A673 (cell line): ENCODE measurements around the gene GTPBP2.

Source experiments
- EZH2 ChIP-seq: fragments of 200-600 bp; sonication (generic); IDR thresholded peaks from 2 replicates; pipeline ENCODE4 v1.6.1; 2017; ENCODE audit warnings: borderline replicate concordance, low read depth, mild to moderate bottlenecking, mixed read lengths, antibody characterized with exemption, low read length; ENCODE audit not compliant: poor library complexity, severe bottlenecking
- TF ChIP-seq, protein P1 (sequence below): fragments of 300-800, 200-600 bp; sonication (generic); conservative IDR thresholded peaks from 2 replicates; pipeline ENCODE4 v1.5.1; 2017; ENCODE audit warnings: low read depth, mild to moderate bottlenecking, antibody characterized with exemption, low read length, moderate library complexity, mixed read lengths

DNA sequence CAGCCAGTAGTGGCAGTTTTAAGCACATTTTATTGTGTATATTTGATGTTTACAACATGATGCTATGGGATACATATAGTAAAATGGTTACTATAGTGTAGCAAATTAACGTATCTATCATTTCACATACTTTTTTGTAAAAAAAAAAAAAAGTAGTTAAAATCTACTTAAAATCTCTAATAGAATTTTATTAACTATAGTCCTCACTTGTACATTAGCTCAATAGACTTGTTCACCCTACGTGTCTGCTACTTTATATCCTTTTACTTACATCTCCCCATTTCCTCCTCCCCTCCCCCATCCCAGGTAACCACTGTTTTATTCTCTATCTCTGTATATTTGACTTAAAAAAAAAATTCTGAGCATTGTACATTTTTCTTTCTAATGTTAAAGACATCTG, 23.0 kb downstream of the GTPBP2 start:
- TF ChIP-seq, protein P1, sequence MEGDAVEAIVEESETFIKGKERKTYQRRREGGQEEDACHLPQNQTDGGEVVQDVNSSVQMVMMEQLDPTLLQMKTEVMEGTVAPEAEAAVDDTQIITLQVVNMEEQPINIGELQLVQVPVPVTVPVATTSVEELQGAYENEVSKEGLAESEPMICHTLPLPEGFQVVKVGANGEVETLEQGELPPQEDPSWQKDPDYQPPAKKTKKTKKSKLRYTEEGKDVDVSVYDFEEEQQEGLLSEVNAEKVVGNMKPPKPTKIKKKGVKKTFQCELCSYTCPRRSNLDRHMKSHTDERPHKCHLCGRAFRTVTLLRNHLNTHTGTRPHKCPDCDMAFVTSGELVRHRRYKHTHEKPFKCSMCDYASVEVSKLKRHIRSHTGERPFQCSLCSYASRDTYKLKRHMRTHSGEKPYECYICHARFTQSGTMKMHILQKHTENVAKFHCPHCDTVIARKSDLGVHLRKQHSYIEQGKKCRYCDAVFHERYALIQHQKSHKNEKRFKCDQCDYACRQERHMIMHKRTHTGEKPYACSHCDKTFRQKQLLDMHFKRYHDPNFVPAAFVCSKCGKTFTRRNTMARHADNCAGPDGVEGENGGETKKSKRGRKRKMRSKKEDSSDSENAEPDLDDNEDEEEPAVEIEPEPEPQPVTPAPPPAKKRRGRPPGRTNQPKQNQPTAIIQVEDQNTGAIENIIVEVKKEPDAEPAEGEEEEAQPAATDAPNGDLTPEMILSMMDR = no peak
- no peak for TF ChIP-seq EZH2
